ENCODE results near the gene ERN1.
"Not testable (repeated sequence)": the region's sequence is repeated elsewhere in the genome, so short reads cannot be mapped to it uniquely, and the experiment has no call there.

The ERN1 gene

GRCh38 chr17:64129765-64130558 lies at the start of gene ERN1:
Gene ERN1, minus strand, starts transcription at chr17:64130144. Its CDS starts 115 bp downstream, at chr17:64130029.
- Histone ChIP-seq H3K36me3 (ENCODE audit: insufficient read depth, low read length) (no peaks in the 10 kb centered on the region), H3K27me3 (ENCODE audit: control insufficient read depth in 1 of 2, insufficient read depth in 2 of 2, low read length in 2 of 2) (no peaks in the 10 kb centered on the region), H3K27ac (ENCODE audit: low read depth, low read length) (peak within 1 kb of the TSS; percentile 92), H3K9ac (ENCODE audit: low read length) (peak within 1 kb of the TSS; percentile 74), H3K4me1 (ENCODE audit: insufficient read depth, low read length) (peaks cover 16% of the 10 kb centered on the region), H3K9me3 (ENCODE audit: low read length) (no peaks in the 10 kb centered on the region), H3K4me3 (ENCODE audit: low read depth in 1 of 2, low read length in 2 of 2) (peak within 1 kb of the TSS; percentile 91 to 96)

- H3K4me1 ChIP-seq (ENCODE audit: insufficient read depth, low read length): peaks cover 33% of the 10 kb centered on the region
- not testable (repeated sequence) for H3K9me3 ChIP-seq (ENCODE audit: low read length); H3K36me3 ChIP-seq (ENCODE audit: insufficient read depth, low read length); H3K9ac ChIP-seq (ENCODE audit: low read length); H3K4me3 ChIP-seq (ENCODE audit: low read depth in 1 of 2, low read length in 2 of 2); H3K27ac ChIP-seq (ENCODE audit: low read depth, low read length); H3K27me3 ChIP-seq (ENCODE audit: control insufficient read depth in 1 of 2, insufficient read depth in 2 of 2, low read length in 2 of 2)
Measured at GRCh38 chr17:64179024-64179423, 49.1 kb upstream of the ERN1 start.

DNA sequence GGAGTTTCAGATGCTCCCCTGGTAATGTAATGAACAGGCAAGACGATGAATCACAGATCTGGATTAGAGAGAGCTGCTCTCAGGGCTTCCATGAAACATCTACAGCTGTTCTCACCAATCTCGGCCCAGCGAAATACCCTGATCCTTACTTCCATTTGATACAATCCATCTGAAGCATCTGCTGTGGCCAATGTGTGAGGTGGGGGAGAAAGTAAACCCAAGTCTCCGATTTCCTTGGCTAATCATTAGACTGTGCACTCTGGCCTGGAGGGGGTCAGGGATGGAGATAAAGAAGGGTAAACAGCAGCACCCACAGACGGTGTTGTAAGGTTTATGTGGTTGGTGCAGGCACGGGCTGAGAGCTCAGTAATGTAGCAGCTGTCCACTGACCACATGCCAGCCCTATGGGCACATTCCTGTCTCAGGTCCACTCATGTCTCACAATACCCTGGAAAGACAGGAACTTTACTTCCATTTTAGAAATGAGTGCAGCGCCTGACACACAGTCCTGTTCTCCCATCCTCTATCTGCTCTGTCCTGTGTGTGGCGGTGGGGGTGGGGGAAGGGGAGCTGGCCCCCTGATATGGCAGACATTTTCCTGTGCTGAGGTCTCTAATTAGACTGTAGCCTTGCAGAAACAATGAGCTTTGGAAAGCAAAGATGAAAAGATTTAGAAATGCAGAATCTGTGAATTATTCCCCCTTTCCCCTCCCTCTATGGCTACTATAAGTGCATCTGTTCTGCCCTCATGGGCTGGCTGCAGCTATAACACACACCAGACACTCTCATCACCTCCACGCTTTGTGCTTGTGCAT lies 48.3 kb upstream of the ERN1 start:
- Histone ChIP-seq H3K27me3 (ENCODE audit: control insufficient read depth in 1 of 2, insufficient read depth in 2 of 2, low read length in 2 of 2) (no peaks in the 10 kb centered on the region), H3K4me1 (ENCODE audit: insufficient read depth, low read length) (peaks cover 33% of the 10 kb centered on the region), H3K9ac (ENCODE audit: low read length) (no peak overlapping the region), H3K36me3 (ENCODE audit: insufficient read depth, low read length) (peaks cover 14% of the 10 kb centered on the region), H3K4me3 (ENCODE audit: low read depth in 1 of 2, low read length in 2 of 2) (no peak overlapping the region), H3K9me3 (ENCODE audit: low read length) (no peaks in the 10 kb centered on the region), H3K27ac (ENCODE audit: low read depth, low read length) (no peak overlapping the region)

- H3K27ac ChIP-seq (ENCODE audit: low read depth, low read length): no peak overlapping the region
- H3K9me3 ChIP-seq (ENCODE audit: low read length): no peaks in the 10 kb centered on the region
- no peaks in the 10 kb centered on the region for H3K27me3 ChIP-seq (ENCODE audit: control insufficient read depth in 1 of 2, insufficient read depth in 2 of 2, low read length in 2 of 2)
- no peak overlapping the region for H3K4me3 ChIP-seq (ENCODE audit: low read depth in 1 of 2, low read length in 2 of 2)
- H3K36me3 ChIP-seq (ENCODE audit: insufficient read depth, low read length): peaks cover 14% of the 10 kb centered on the region
- H3K4me1 ChIP-seq (ENCODE audit: insufficient read depth, low read length): peaks cover 33% of the 10 kb centered on the region
- H3K9ac ChIP-seq (ENCODE audit: low read length): no peak overlapping the region
Measured at GRCh38 chr17:64177311-64178010, 47.5 kb upstream of the ERN1 start.

GRCh38 chr17:64176556-64176955 lies 46.6 kb upstream of the ERN1 start:
- H3K4me3 ChIP-seq (ENCODE audit: low read depth in 1 of 2, low read length in 2 of 2): no peak overlapping the region
- no peaks in the 10 kb centered on the region for H3K27me3 ChIP-seq (ENCODE audit: control insufficient read depth in 1 of 2, insufficient read depth in 2 of 2, low read length in 2 of 2)
- H3K9me3 ChIP-seq (ENCODE audit: low read length): no peaks in the 10 kb centered on the region
- no peak overlapping the region for H3K27ac ChIP-seq (ENCODE audit: low read depth, low read length)
- H3K4me1 ChIP-seq (ENCODE audit: insufficient read depth, low read length): peaks cover 33% of the 10 kb centered on the region
- no peak overlapping the region for H3K9ac ChIP-seq (ENCODE audit: low read length)
- peaks cover 14% of the 10 kb centered on the region for H3K36me3 ChIP-seq (ENCODE audit: insufficient read depth, low read length)

- peaks cover 20% of the 10 kb centered on the region for H3K36me3 ChIP-seq (ENCODE audit: insufficient read depth, low read length)
- peaks cover 22% of the 10 kb centered on the region for H3K4me1 ChIP-seq (ENCODE audit: insufficient read depth, low read length)
- H3K27ac ChIP-seq (ENCODE audit: low read depth, low read length): no peak overlapping the region
- no peaks in the 10 kb centered on the region for H3K9me3 ChIP-seq (ENCODE audit: low read length)
- no peaks in the 10 kb centered on the region for H3K27me3 ChIP-seq (ENCODE audit: control insufficient read depth in 1 of 2, insufficient read depth in 2 of 2, low read length in 2 of 2)
- H3K4me3 ChIP-seq (ENCODE audit: low read depth in 1 of 2, low read length in 2 of 2): no peak overlapping the region
- H3K9ac ChIP-seq (ENCODE audit: low read length): no peak overlapping the region
Measured at GRCh38 chr17:64174686-64175456, 44.9 kb upstream of the ERN1 start.

DNA sequence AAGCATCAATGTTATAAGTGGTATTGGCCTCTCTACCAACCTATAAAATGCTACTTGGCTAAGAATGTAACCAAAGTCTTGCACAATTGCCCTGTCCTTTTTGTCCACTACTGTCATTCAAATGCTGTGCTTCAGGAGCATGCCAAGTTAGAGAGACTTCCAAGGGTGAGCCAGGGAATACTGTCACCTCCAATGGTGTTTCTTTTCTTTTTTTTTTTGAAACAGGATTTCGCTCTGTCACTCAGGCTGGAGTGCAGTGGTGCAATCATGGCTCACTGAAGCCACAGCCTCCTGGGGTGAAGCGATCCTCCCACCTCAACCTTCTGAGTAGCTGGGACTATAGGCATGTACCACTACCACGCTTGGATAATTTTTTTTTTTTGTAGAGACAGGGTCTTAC lies 43.7 kb upstream of the ERN1 start:
- peaks cover 16% of the 10 kb centered on the region for H3K4me1 ChIP-seq (ENCODE audit: insufficient read depth, low read length)
- peaks cover 20% of the 10 kb centered on the region for H3K36me3 ChIP-seq (ENCODE audit: insufficient read depth, low read length)
- no peak overlapping the region for H3K9ac ChIP-seq (ENCODE audit: low read length)
- no peak overlapping the region for H3K4me3 ChIP-seq (ENCODE audit: low read depth in 1 of 2, low read length in 2 of 2)
- no peaks in the 10 kb centered on the region for H3K9me3 ChIP-seq (ENCODE audit: low read length)
- no peaks in the 10 kb centered on the region for H3K27me3 ChIP-seq (ENCODE audit: control insufficient read depth in 1 of 2, insufficient read depth in 2 of 2, low read length in 2 of 2)
- H3K27ac ChIP-seq (ENCODE audit: low read depth, low read length): no peak overlapping the region

GRCh38 chr17:64172510-64172909 lies 42.6 kb upstream of the ERN1 start:
- H3K4me3 ChIP-seq (ENCODE audit: low read depth in 1 of 2, low read length in 2 of 2): no peak overlapping the region
- peaks cover 20% of the 10 kb centered on the region for H3K36me3 ChIP-seq (ENCODE audit: insufficient read depth, low read length)
- H3K9ac ChIP-seq (ENCODE audit: low read length): no peak overlapping the region
- H3K4me1 ChIP-seq (ENCODE audit: insufficient read depth, low read length): peaks cover 12% of the 10 kb centered on the region
- no peaks in the 10 kb centered on the region for H3K9me3 ChIP-seq (ENCODE audit: low read length)
- H3K27me3 ChIP-seq (ENCODE audit: control insufficient read depth in 1 of 2, insufficient read depth in 2 of 2, low read length in 2 of 2): no peaks in the 10 kb centered on the region
- H3K27ac ChIP-seq (ENCODE audit: low read depth, low read length): no peak overlapping the region

GRCh38 chr17:64171041-64171440 lies 41.1 kb upstream of the ERN1 start:
- H3K9me3 ChIP-seq (ENCODE audit: low read length): no peaks in the 10 kb centered on the region
- peaks cover 15% of the 10 kb centered on the region for H3K36me3 ChIP-seq (ENCODE audit: insufficient read depth, low read length)

GRCh38 chr17:64170286-64170685 lies 40.3 kb upstream of the ERN1 start:
- no peak overlapping the region for H3K27ac ChIP-seq (ENCODE audit: low read depth, low read length)
- H3K4me3 ChIP-seq (ENCODE audit: low read depth in 1 of 2, low read length in 2 of 2): no peak overlapping the region
- no peak overlapping the region for H3K9ac ChIP-seq (ENCODE audit: low read length)
- peaks cover 15% of the 10 kb centered on the region for H3K36me3 ChIP-seq (ENCODE audit: insufficient read depth, low read length)
- H3K9me3 ChIP-seq (ENCODE audit: low read length): no peaks in the 10 kb centered on the region
- H3K27me3 ChIP-seq (ENCODE audit: control insufficient read depth in 1 of 2, insufficient read depth in 2 of 2, low read length in 2 of 2): no peaks in the 10 kb centered on the region
- no peaks in the 10 kb centered on the region for H3K4me1 ChIP-seq (ENCODE audit: insufficient read depth, low read length)

More at GRCh38 chr17:64171041-64171440, 41.1 kb upstream of the ERN1 start:
- Histone ChIP-seq H3K9ac (ENCODE audit: low read length) (no peak overlapping the region), H3K4me1 (ENCODE audit: insufficient read depth, low read length) (peaks cover 2% of the 10 kb centered on the region), H3K27ac (ENCODE audit: low read depth, low read length) (no peak overlapping the region), H3K27me3 (ENCODE audit: control insufficient read depth in 1 of 2, insufficient read depth in 2 of 2, low read length in 2 of 2) (no peaks in the 10 kb centered on the region), H3K4me3 (ENCODE audit: low read depth in 1 of 2, low read length in 2 of 2) (no peak overlapping the region)

DNA sequence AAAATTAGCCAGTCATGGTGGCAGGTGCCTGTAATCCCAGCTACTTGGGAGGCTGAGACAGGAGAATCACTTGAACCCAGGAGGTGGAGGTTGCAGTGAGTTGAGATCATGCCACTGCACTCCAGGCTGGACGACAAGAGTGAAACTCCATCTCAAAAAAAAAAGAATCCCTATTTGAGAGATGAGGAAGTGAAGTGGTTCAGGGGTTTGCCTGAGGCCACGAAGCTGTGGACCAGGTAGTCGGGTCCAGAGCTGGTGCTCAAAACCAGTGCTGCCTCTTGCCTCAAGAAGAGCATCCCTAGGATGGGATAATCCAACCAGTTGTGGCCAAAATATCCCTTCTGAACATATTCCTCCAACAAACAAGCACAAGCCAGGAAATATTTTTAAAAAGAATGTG lies 37.7 kb upstream of the ERN1 start:
- not testable (repeated sequence) for H3K27me3 ChIP-seq (ENCODE audit: control insufficient read depth in 1 of 2, insufficient read depth in 2 of 2, low read length in 2 of 2); H3K9ac ChIP-seq (ENCODE audit: low read length); H3K4me1 ChIP-seq (ENCODE audit: insufficient read depth, low read length); H3K9me3 ChIP-seq (ENCODE audit: low read length); H3K27ac ChIP-seq (ENCODE audit: low read depth, low read length); H3K4me3 ChIP-seq (ENCODE audit: low read depth in 1 of 2, low read length in 2 of 2)
- H3K36me3 ChIP-seq (ENCODE audit: insufficient read depth, low read length): peaks cover 10% of the 10 kb centered on the region

Measured in muscle layer of colon (tissue), 2 donors.